LHCN-M2 (cell line): ENCODE measurements around the gene SUV39H2. TPM values are rescaled to one million over a fixed set of nuclear protein-coding genes. Genes with fewer than 3 reads are reported as not detected.
"Not testable (repeated sequence)": the region's sequence is repeated elsewhere in the genome, so short reads cannot be mapped to it uniquely, and the experiment has no call there.

Experiments used
- DNase-seq: peaks from one replicate; pipeline ENCODE4 v3.0.0-alpha.2; 2012; ENCODE audit warnings: low read depth
- total RNA-seq: library from RNA; depleted of rRNA; stranded (reverse); fragments of >200 nt; gene quantifications from 2 replicates; pipeline ENCODE4 v1.2.3, GENCODE V29; 2014

The SUV39H2 gene
- total RNA-seq, 1 experiment from 2014 or later: 29.0 TPM

- peak; percentile 64 for DNase-seq
Observed at GRCh38 chr10:14873090-14873760, 5.4 kb upstream of the SUV39H2 start.

GRCh38 chr10:14875941-14876340, 2.7 kb upstream of the SUV39H2 start:
- DNase-seq: no peak

- DNase-seq: no peak
Observed at GRCh38 chr10:14876764-14877163, 1.9 kb upstream of the SUV39H2 start.

GRCh38 chr10:14879124-14879927, 660 bp downstream of the SUV39H2 start:
- peak; percentile 6 for DNase-seq

- DNase-seq: no peak
Observed at GRCh38 chr10:14879928-14880193, 1.2 kb downstream of the SUV39H2 start.

DNA sequence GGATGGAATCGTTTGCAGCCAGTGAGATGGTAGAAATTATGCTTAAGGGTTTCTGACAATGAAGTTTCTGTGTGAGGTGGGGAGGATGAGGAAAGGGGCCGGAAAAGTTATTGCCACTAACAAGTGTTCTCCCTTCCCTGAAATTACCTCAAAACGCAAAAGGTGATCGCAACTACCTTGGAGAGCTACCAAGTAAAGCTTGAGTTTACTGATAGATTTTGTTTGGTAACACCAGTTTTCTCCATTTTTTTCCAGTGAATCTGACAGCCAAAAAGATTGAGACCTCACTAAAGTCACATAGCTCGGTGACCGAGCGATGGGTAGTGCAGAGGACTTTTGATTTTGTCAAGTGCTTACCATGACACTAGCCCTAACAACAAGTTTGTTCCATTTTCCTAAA, 1.6 kb downstream of the SUV39H2 start:
- DNase-seq: no peak

DNA sequence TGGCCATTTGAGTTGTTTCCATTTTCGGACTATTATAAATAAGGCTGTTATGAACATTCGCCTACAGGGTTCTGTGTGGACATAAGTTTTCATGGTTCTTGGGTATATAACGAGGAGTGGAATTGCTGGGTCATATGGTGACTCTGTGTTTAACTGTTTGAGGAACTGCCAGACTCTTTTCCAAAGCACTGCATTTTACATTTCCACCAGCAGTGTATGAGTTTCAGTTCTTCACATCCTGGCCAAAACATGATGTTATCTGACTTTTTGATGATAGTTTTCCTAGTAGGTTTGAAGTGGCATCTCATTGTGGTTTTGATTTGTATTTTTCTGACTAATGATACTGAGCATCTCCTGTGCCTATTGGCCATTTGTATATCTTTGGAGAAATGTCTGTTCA, 5.4 kb downstream of the SUV39H2 start:
- DNase-seq: no peak

- DNase-seq: no peak
Observed at GRCh38 chr10:14889318-14889717, 10.7 kb downstream of the SUV39H2 start.

- no peak for DNase-seq
Observed at GRCh38 chr10:14891151-14891550, 12.5 kb downstream of the SUV39H2 start.

- peak; percentile 45 for DNase-seq
Observed at GRCh38 chr10:14904316-14904732, 25.7 kb downstream of the SUV39H2 start.

DNA sequence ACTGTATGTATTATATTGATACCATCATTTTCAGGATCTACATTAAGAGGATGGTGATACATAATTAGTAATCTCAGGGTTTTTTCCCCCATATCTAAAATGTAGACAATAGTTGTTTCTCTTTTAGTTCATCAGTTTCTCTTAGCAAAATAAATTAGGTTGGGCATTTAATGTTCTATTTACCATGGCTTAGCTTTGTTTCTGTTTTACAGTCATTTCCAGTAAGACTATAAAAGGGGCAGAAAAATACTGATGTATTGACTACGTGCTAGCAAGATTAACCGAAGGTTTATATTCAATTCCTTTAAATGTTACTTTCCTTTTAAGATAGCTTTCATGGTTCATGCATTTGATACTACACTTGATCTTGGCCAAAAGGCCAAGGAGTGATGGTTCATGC, 26.2 kb downstream of the SUV39H2 start:
- no peak for DNase-seq

- DNase-seq: no peak
Observed at GRCh38 chr10:14905890-14906289, 27.2 kb downstream of the SUV39H2 start.

GRCh38 chr10:14906765-14907164, 28.1 kb downstream of the SUV39H2 start:
- no peak for DNase-seq

GRCh38 chr10:14907591-14907990, 28.9 kb downstream of the SUV39H2 start:
- not testable (repeated sequence) for DNase-seq

DNA sequence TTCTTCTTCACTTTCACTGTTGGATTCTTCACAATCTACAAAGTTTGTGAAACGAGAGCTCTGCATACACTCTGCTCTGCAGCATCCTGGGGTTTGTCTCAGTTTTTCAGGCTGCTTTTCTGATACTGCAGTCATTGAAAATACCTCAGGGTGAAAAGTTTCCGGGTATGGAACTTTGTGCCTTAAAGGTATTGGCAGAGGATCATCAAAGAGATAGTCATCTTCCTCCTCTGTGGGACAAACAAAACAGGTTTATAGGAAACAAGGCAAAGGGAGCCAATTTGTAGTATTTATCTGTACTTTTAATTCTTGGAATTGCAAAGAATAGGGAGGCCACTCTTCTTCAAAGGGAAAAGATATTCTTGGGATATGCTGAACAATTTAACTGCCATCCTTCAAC, 30.4 kb downstream of the SUV39H2 start:
- DNase-seq: no peak

DNA sequence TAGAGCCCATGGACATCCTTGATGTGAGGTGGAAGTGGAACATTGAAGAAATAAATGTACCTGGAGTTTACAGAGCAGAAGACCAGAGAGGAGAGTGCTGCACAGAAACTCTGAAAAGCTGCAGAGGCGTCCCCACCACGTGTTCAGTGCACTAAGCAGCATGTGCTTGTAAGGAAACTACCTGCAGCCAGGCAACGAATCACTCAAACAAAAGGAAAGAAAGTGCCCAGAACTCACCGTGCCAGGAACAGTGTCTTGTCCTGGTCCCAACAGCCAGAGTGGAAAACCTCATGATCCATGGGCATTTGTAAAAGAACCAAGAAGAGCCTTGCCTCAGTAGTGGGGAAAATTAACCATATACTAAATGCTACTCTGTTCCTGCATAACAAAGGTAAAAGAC, 32.3 kb downstream of the SUV39H2 start:
- no peak for DNase-seq

DNA sequence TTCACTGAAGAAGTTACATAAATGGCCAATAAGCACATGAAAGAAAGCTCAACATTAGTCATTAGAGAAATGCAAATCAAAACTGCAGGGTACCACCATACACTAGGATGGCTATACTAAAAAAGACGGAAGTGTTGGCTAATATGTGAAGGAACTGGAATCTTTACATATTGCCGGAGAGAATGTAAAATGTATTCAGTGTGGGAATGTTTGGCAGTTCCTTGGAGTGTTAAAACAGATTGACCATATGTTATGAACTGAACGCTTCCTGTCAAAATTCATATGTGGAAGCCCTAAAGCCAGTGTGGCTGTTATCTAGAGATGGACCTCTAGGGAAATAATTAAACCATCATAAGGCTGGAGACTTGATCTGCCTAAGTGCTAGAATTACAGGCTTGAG, 33.1 kb downstream of the SUV39H2 start:
- no peak for DNase-seq

DNA sequence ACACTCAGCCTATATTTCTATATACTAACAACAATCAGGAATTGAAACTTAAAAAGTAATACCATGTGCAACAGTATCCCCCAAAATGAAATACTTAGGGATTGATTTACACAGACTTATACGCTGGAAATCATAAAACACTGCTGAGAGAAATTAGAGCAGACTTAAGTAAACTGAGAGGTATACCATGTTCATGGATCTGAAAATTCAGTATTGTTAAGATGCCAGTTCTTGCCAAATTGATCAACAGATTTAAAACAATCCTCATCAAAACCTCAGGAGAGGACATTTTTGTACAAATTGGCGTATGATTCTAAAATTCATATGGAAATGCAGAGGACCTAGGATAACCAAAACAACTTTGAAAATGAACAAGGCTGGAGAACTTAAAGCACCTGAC, 37.9 kb downstream of the SUV39H2 start:
- DNase-seq: no peak

GRCh38 chr10:14917827-14918226, 39.2 kb downstream of the SUV39H2 start:
- DNase-seq: no peak

GRCh38 chr10:14918964-14919363, 40.3 kb downstream of the SUV39H2 start:
- DNase-seq: no peak

- DNase-seq: no peak
Observed at GRCh38 chr10:14924013-14924412, 45.3 kb downstream of the SUV39H2 start.

DNA sequence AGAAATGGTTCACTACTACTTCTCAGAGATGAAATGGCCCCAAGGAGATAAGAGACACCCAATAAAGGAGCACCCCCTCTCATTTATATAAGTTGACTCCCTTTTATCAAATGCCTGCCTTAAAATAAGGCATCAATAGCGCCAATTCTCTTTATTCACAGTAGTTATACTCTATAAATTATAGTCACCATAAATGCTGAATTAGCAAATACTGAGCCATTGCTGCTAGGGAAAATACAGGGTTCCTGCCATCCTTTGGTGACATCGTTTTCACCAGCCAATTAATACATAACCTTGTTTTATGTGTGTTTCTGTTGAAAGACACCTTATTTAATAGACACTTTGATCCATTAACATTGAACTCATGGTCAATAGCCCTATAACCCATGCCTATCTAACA, 46.6 kb downstream of the SUV39H2 start:
- no peak for DNase-seq

GRCh38 chr10:14926061-14926470, 47.4 kb downstream of the SUV39H2 start:
- no peak for DNase-seq
